PC-9 (cell line): ENCODE measurements around the gene SFT2D1.

Experiments
- CTCF ChIP-seq: fragments of 200-600 bp; sonication (generic); conservative IDR thresholded peaks from 2 replicates; pipeline ENCODE4 v1.6.1; 2017; ENCODE audit warnings: mixed run types, antibody characterized with exemption, mild to moderate bottlenecking, moderate library complexity
- EZH2 ChIP-seq: fragments of 200-600 bp; sonication (generic); IDR thresholded peaks from 2 replicates; pipeline ENCODE4 v1.8.0; 2017; ENCODE audit warnings: antibody characterized with exemption, low read depth

DNA sequence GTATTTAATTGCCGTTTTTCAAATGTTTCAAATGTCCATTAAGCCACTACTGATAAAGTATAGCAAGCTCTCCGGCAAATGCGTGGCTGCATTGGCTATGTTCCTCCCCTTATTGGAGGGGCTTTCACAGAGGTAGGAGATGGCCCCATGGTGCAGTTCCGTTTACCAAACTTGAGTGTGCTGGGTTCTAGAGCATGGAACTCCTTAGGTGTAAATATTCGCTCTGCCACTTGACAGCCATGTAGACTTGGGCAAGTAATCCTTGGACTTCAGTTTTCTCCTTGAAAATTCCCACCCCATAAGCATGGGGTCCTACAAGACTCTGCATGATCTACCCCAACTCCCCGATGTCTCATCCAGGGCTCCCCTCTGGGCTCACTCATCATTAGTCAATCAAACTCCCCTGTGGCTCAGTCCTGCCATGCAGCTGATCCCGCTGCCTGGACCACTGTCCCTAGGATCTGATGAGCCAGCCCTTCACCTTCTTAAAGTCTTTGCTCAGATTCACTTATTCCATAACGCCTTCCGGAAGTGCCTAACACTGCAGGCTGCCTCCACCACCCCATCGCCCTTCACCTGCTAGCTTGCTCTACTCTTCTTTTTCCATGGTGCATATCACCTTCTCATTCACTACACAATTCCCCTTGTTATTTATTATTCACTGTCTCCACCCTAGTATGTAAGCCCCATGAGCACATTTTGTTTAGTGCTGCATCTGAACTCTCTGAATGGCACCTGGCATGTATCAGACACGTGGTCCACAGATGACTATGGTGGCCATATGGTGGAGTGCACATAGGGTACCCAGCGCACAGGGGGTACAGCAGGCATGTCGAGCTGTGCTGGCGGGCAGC is 52.9 kb downstream of the SFT2D1 start:
- TF ChIP-seq CTCF (no peak), EZH2 (no peak)
